Measurements from ENCODE around the gene RASAL1. TPM values are rescaled to one million over a fixed set of nuclear protein-coding genes. Genes with fewer than 3 reads are reported as not detected.

The RASAL1 gene
- total RNA-seq, 1 donor = not detected

DNA sequence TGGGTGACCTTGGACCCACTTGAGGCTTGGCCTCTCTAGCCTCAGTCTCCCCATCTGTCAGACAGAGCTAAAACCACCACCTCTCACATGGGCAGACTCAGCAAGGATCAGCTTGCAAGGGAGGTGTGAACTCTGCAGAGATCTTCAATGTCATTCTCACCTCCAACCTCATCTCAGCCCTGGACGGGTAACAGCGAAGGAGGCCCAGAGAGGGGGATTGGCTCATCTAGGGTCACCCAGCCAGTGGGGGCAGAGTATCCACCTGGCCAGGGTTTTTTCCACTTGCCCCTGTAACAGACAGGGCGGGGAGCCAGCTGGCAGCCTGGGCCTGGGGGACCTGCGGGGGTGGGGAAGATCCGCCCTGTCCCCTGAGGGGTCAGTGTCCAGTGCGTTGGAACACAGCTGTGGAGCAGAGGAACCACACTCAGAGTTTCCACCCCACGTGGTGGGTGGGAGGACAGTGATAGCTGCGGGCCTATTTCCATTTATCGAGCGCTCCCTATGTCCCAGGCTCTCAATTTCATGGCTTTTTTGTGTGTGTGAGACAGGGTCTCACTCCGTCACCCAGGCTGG lies 51.6 kb downstream of the RASAL1 start:
- H2AFZ ChIP-seq (ENCODE audit: low read length) = no peak overlapping the region
- no peak overlapping the region for H3K27ac ChIP-seq (ENCODE audit: low read depth, low read length)
- peaks cover 4% of the 10 kb centered on the region for H3K27me3 ChIP-seq (ENCODE audit: insufficient read depth, low read length)
- H3K4me1 ChIP-seq (ENCODE audit: insufficient read depth, low read length) = no peaks in the 10 kb centered on the region
- H3K36me3 ChIP-seq (ENCODE audit: insufficient read depth, low read length) = no peaks in the 10 kb centered on the region
- H3K9me3 ChIP-seq (ENCODE audit: low read depth, low read length) = no peaks in the 10 kb centered on the region
- no peaks in the 10 kb centered on the region for H3K79me2 ChIP-seq (ENCODE audit: insufficient read depth, low read length)
- no peak overlapping the region for H3K4me2 ChIP-seq (ENCODE audit: insufficient read depth, low read length)
- TF ChIP-seq, protein P1, sequence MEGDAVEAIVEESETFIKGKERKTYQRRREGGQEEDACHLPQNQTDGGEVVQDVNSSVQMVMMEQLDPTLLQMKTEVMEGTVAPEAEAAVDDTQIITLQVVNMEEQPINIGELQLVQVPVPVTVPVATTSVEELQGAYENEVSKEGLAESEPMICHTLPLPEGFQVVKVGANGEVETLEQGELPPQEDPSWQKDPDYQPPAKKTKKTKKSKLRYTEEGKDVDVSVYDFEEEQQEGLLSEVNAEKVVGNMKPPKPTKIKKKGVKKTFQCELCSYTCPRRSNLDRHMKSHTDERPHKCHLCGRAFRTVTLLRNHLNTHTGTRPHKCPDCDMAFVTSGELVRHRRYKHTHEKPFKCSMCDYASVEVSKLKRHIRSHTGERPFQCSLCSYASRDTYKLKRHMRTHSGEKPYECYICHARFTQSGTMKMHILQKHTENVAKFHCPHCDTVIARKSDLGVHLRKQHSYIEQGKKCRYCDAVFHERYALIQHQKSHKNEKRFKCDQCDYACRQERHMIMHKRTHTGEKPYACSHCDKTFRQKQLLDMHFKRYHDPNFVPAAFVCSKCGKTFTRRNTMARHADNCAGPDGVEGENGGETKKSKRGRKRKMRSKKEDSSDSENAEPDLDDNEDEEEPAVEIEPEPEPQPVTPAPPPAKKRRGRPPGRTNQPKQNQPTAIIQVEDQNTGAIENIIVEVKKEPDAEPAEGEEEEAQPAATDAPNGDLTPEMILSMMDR (IDR thresholded peaks at IDR 0.05; ENCODE audit: extremely low read depth, low read depth, low read length) = no peak
- no peaks in the 10 kb centered on the region for H4K20me1 ChIP-seq (ENCODE audit: insufficient read depth, low read length)
- no peak overlapping the region for H3K4me3 ChIP-seq (ENCODE audit: insufficient read depth, low read length)
- no peak for DNase-seq (ENCODE audit: insufficient read length, low spot score, missing footprints)

DNA sequence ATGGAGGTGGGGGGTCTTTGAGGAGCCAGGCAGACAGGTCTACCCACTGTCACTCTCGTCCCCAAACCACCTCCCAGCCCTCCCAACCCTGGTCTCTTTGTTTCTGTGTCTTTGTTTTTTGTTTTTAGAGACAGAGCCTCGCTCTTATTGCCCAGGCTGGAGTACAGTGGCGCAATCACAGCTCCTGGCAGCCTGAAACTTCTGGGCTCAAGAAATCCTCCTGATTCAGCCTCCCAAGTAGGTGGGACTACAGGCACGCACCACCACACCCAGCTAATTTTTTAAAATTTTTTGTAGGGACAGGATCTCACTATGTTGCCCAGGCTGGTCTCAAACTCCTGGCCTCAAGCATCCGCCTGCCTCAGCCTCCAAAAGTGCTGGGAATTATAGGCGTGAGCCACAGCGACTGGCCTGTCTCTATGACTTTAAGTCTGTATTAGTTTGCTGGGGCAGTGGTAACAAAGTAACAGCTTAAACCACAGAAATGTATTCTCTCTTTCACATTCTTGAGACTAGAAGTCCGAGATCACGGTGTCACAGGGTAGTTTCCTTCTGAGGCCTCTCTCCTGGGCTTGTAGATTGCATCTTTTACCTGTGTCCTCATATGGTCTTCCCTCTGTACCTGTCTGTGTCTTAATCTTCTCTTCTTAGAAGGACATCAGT lies 52.9 kb downstream of the RASAL1 start:
- H3K9me3 ChIP-seq (ENCODE audit: low read depth, low read length) = no peaks in the 10 kb centered on the region
- H2AFZ ChIP-seq (ENCODE audit: low read length) = no peak overlapping the region
- H3K4me3 ChIP-seq (ENCODE audit: insufficient read depth, low read length) = no peak overlapping the region
- no peaks in the 10 kb centered on the region for H3K79me2 ChIP-seq (ENCODE audit: insufficient read depth, low read length)
- no peak overlapping the region for H3K27ac ChIP-seq (ENCODE audit: low read depth, low read length)
- H3K4me2 ChIP-seq (ENCODE audit: insufficient read depth, low read length) = no peak overlapping the region
- H3K36me3 ChIP-seq (ENCODE audit: insufficient read depth, low read length) = no peaks in the 10 kb centered on the region
- DNase-seq (ENCODE audit: insufficient read length, low spot score, missing footprints) = no peak
- H4K20me1 ChIP-seq (ENCODE audit: insufficient read depth, low read length) = no peaks in the 10 kb centered on the region
- H3K4me1 ChIP-seq (ENCODE audit: insufficient read depth, low read length) = no peaks in the 10 kb centered on the region
- TF ChIP-seq, protein P1 (IDR thresholded peaks at IDR 0.05; ENCODE audit: extremely low read depth, low read depth, low read length) = no peak
- peaks cover 4% of the 10 kb centered on the region for H3K27me3 ChIP-seq (ENCODE audit: insufficient read depth, low read length)

DNA sequence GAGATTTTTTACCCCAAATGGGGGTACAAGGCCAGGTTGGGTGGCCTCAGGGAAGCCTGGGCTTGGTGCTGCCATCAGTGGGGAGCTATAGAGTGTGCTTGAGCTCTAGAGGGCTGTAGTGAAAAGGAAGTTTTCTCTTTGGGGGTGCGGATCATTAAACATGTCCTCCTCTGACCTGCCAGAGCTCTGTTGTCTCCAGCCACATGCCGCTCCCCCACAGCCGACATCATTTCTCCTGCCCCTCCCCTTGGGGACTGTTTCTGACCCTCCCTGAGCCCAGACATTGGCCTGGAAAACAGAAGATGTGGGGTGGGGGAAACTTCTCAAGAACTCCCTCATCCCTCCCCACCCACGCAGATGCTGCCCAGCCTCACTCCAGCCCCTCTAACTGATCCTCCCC lies 53.7 kb downstream of the RASAL1 start:
- Histone ChIP-seq H3K4me1 (ENCODE audit: insufficient read depth, low read length) (no peaks in the 10 kb centered on the region), H4K20me1 (ENCODE audit: insufficient read depth, low read length) (no peaks in the 10 kb centered on the region), H3K79me2 (ENCODE audit: insufficient read depth, low read length) (no peaks in the 10 kb centered on the region), H3K36me3 (ENCODE audit: insufficient read depth, low read length) (no peaks in the 10 kb centered on the region), H3K9me3 (ENCODE audit: low read depth, low read length) (no peaks in the 10 kb centered on the region), H3K4me2 (ENCODE audit: insufficient read depth, low read length) (no peak overlapping the region), H3K4me3 (ENCODE audit: insufficient read depth, low read length) (no peak overlapping the region), H2AFZ (ENCODE audit: low read length) (no peak overlapping the region), H3K27ac (ENCODE audit: low read depth, low read length) (no peak overlapping the region), H3K27me3 (ENCODE audit: insufficient read depth, low read length) (peaks cover 4% of the 10 kb centered on the region)
- DNase-seq (ENCODE audit: insufficient read length, low spot score, missing footprints) = no peak
- TF ChIP-seq, protein P1 (IDR thresholded peaks at IDR 0.05; ENCODE audit: extremely low read depth, low read depth, low read length) = no peak

DNA sequence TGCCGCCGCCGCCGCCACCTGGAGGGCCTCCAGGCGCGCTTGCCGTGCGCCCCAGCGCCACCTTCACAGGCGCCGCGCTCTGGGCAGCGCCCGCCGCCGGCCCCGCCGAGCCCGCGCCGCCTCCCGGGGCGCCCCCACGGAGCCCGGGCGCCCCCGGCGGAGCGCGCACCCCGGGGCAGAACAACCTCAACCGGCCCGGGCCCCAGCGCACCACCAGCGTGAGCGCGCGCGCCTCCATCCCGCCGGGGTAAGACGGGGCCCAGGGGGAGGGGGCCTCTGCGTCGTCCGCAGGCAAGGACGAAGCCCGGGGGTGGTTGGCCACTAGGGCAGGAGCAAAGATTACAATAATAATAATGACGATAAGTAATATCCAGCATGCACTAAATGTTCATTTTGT lies 57.7 kb downstream of the RASAL1 start:
- TF ChIP-seq, protein P1 (IDR thresholded peaks at IDR 0.05; ENCODE audit: extremely low read depth, low read depth, low read length) = no peak
- H3K36me3 ChIP-seq (ENCODE audit: insufficient read depth, low read length) = no peaks in the 10 kb centered on the region
- no peak overlapping the region for H3K4me2 ChIP-seq (ENCODE audit: insufficient read depth, low read length)
- no peak overlapping the region for H3K4me3 ChIP-seq (ENCODE audit: insufficient read depth, low read length)
- no peak overlapping the region for H3K27ac ChIP-seq (ENCODE audit: low read depth, low read length)
- no peaks in the 10 kb centered on the region for H3K79me2 ChIP-seq (ENCODE audit: insufficient read depth, low read length)
- peaks cover 4% of the 10 kb centered on the region for H3K27me3 ChIP-seq (ENCODE audit: insufficient read depth, low read length)
- no peak overlapping the region for H2AFZ ChIP-seq (ENCODE audit: low read length)
- no peaks in the 10 kb centered on the region for H3K9me3 ChIP-seq (ENCODE audit: low read depth, low read length)
- H4K20me1 ChIP-seq (ENCODE audit: insufficient read depth, low read length) = no peaks in the 10 kb centered on the region
- no peaks in the 10 kb centered on the region for H3K4me1 ChIP-seq (ENCODE audit: insufficient read depth, low read length)
- DNase-seq (ENCODE audit: insufficient read length, low spot score, missing footprints) = no peak

All from osteoblast (primary cell).